Inflammatory macrophage treated with lipopolysaccharide for 4 hours (primary cell): ENCODE data around the gene SIGLEC9.
"Not testable (repeated sequence)": the region's sequence is repeated elsewhere in the genome, so short reads cannot be mapped to it uniquely, and the experiment has no call there.

ENCODE experiments used
- DNase-seq: peaks from one replicate; pipeline ENCODE4 v3.0.0-alpha.2; 2020

SIGLEC9 gene

DNA sequence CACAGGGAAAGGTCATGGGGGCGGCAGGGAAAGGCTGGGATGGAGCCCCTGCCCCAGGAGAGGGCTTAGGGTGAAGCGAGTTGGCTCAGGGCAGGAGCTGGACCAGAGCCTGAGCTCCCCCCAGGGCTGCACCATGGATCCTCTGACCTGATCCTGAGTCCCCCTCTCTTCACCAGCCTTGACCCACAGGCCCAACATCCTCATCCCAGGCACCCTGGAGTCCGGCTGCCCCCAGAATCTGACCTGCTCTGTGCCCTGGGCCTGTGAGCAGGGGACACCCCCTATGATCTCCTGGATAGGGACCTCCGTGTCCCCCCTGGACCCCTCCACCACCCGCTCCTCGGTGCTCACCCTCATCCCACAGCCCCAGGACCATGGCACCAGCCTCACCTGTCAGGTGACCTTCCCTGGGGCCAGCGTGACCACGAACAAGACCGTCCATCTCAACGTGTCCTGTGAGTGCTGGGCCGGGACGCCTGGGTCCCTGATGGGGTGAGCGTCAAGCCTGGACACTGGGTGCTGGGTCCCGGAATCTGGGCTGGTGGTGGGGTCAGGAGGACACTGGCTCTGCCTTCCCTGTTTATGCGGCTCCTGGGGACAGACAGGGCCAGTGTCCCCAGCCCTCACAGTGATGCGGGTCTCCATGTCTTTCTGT is 842 bp downstream of the SIGLEC9 start:
- no peak for DNase-seq

- no peak for DNase-seq
These were observed 2.3 kb downstream of the SIGLEC9 start for GRCh38 chr19:51127032-51127431.

- peak; percentile 91 for DNase-seq
These were observed 3.0 kb downstream of the SIGLEC9 start for GRCh38 chr19:51127755-51128154.

GRCh38 chr19:51128227-51128626 is 3.5 kb downstream of the SIGLEC9 start:
- DNase-seq = no peak

DNA sequence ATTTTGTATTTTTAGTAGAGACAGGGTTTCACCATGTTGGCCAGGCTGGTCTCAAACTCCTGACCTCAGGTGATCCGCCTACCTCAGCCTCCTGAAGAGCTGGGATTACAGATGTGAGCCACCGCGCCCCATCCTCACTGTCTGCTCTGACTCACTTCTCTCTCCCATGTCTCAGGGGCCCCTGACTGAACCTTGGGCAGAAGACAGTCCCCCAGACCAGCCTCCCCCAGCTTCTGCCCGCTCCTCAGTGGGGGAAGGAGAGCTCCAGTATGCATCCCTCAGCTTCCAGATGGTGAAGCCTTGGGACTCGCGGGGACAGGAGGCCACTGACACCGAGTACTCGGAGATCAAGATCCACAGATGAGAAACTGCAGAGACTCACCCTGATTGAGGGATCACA is 5.0 kb downstream of the SIGLEC9 start:
- no peak for DNase-seq

- DNase-seq = peak; percentile 73
These were observed 7.3 kb downstream of the SIGLEC9 start for GRCh38 chr19:51131780-51132680.

DNA sequence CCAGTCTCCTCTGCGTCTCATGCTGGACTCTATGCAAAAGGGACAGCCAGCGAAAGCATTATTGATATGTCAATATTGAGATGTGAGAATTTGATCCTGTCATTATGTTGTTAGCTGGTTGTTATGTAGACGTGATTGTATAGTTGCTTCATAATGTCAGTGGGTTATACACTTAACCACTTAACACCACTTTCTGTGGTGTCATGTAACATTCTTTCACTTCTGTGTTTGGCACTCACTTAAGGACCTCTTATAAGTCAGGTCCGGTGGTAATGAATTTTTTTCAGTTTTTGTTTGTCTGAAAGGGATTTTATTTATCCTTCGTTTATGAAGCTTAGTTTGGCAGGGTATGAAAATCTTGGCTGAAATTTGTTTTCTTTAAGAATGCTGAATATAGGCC is 10.3 kb downstream of the SIGLEC9 start:
- DNase-seq = peak; percentile 86

DNA sequence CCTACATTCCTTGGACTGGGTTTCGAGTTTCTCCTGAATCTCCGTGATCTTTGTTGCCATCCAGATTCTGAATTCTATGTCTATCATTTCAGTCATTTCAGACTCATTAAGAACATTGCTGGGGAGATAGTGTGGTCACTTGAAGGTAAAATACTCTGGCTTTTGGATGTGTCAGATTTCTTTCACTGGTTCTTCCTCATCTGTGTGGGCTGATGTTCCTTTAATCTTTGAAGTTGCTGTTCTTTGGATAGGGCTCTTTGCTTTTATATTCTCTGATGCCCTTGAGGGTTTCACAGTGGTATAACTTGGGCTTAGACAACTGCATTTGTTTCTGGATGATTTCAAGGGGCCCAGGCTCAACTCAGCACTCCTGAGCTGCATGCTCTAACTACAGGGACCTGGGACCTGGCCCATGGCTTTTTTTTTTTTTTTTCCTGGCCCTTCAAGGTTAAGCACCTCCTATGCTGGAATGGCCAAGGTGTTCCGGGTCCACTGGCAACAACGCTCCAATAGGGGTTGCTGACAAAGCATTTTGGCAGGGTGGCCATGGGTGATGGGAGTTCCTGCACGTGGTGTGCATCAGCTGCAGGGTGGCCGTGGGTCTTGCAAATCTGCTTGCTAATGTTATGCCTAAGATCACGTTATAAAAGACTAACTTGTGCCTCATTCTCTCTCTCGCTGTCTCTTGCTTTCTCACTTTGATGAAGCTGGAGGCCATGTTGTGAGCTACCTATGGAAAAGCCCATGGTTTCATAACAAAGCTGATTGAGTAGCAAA is 11.5 kb downstream of the SIGLEC9 start:
- DNase-seq = peak; percentile 58

GRCh38 chr19:51136851-51137551 is 12.3 kb downstream of the SIGLEC9 start:
- peak; percentile 98 for DNase-seq

DNA sequence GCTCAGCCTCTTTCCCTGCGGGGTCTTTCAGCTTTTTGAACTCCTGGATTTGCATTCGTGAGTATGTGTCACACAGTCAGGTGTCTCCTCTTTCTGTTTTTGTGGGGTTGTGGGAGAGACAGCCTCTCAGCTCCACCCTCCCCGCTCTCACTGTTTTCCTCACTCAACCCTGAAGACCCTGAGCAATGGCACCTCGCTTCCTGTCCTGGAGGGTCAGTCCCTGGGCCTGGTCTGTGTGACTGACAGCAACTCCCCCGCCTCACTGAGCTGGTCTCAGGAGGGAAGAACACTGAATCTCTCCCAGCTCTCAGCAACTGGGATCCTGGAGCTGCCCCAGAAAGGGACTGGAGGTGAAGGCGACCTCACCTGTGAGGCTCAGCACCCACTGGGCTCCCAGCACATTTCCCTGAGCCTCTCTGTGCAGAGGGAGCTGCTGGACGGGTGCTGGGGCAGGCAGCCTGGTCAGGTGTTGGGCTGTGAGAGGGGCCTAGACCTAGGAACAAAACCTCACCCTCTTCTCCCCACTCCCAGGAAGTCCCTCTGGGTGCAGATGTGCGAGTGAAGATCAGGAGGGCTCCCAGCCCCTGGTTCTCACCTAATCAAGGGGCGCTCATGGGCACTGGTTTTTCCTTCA is 13.2 kb downstream of the SIGLEC9 start:
- peak; percentile 46 for DNase-seq

- peak; percentile 95 for DNase-seq
These were observed 13.9 kb downstream of the SIGLEC9 start for GRCh38 chr19:51138549-51138979.

DNA sequence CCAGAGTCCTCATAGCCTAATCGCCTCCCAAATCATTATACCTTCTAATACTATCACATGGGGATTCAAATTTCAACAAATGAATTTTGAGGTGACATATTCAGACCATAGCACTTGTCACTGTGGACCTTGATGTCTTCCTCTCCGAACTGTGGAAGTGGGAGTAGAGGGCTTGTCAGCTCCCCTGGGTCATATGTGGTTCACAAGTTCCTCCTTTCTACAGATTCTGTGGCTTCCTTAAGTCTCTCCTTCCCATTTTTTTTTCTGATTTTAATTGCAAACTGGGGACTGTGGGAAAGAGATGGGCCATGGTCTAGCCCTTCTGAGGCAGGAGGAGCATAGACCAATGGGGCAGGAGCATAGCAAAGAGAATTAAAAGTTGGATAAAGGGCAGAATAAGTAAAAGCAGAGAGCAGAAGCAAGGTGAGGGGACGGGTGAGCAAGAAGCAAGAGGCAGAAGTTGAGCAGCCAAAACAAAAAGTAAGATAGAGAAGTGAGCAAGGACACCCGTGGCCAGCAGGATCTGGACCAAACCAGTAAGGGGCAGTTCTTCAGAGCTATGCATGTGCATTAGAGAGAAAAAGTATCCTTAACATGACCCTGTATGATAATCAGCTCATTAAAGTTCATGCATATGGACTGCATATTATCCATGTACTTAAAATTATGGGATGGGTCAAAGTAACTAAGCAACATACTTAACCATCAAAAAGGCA is 14.8 kb downstream of the SIGLEC9 start:
- peak; percentile 90 for DNase-seq

DNA sequence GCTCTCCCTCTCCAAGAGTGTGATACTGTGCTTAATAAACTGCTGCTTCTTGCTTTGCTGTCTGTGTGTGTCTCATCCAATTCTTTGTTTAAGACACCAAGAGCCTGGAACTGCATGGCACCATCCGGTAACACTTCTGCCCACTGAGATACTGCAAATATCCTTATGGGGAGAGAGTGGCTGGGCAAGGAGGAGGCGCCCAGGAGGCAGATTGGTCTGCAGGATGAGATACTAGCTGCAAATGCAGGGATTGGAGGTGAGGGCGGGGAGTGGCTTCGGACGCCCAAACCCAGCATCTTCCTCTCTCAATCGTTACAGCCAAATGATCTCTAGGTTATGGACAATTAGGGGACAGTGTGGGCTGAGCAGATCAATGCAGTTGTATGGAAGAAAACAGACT is 15.7 kb downstream of the SIGLEC9 start:
- no peak for DNase-seq

- DNase-seq = no peak
These were observed 16.5 kb downstream of the SIGLEC9 start for GRCh38 chr19:51141181-51141580.

- peak; percentile 57 for DNase-seq
These were observed 17.4 kb downstream of the SIGLEC9 start, which contains the start of gene SIGLEC7 for GRCh38 chr19:51142119-51142518. TSS of gene SIGLEC7 (plus strand) at chr19:51142301. CDS start at chr19:51142370, 69 bp downstream.

DNA sequence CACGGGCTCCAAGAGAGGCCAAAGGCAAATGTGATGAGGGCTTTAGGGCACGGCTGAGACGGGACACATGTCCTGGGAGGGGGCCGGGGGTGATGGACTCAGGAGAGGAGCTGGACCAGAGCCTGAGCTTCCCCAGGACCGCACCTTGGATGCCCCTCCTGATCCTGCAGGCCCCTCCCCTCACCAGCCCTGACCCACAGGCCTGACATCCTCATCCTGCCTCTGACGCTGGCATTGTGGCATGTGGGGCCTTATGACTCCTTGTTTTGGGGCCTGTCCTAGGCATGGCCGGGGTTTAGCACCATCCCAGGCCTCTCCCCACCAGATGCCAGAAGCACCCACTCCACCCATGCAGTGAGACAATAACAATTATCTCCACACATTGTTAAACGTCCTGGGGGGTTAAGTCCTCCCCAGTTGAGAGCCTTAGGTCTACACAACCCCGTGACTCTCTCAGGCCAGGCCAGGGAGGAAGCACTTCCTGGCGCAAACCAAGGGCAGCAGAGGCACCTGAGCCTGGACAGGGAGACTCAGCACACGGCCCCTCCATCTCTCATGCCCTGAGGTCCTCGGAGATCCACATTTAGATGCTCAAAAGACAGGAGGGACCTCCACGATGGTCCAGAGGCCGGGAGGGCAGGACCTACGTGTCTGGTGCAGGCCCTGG is 18.2 kb downstream of the SIGLEC9 start:
- DNase-seq = not testable (repeated sequence)

DNA sequence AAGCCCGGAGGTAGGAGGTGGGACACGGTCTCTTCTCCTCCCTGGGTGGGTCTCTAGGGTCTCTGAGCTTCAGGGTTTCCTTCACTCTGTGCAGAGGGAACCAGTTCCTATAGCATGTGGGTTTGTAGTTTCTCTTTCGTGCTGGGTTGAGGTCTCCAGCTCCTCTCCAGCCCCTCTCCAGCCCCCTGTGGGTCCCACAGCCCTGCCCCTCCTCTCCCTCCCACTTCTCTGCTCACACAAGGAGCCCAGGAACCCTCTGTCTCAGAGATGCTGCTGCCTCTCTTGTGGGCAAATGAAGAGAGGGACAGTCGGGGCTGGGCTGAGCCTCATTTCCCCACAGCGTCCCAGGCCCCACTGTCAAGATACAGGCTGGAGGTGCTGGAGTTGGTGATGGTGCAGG is 18.8 kb downstream of the SIGLEC9 start:
- DNase-seq = no peak

DNA sequence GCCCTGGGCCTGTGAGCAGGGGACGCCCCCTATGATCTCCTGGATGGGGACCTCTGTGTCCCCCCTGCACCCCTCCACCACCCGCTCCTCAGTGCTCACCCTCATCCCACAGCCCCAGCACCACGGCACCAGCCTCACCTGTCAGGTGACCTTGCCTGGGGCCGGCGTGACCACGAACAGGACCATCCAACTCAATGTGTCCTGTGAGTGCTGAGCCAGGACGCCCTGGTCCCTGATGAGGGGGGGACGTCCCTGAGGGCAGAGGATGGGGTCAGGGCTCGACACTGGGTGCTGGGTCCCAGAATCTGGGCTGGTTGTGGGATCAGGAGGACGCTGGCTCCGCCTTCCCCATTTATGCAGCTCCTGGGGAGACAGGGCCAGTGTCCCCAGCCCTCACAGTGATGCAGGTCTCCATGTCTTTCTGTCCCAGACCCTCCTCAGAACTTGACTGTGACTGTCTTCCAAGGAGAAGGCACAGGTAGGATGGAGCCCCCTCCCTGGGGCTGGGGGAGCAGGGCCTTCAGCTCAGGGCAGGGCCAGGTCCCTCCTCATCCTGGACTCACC is 19.9 kb downstream of the SIGLEC9 start:
- no peak for DNase-seq

DNA sequence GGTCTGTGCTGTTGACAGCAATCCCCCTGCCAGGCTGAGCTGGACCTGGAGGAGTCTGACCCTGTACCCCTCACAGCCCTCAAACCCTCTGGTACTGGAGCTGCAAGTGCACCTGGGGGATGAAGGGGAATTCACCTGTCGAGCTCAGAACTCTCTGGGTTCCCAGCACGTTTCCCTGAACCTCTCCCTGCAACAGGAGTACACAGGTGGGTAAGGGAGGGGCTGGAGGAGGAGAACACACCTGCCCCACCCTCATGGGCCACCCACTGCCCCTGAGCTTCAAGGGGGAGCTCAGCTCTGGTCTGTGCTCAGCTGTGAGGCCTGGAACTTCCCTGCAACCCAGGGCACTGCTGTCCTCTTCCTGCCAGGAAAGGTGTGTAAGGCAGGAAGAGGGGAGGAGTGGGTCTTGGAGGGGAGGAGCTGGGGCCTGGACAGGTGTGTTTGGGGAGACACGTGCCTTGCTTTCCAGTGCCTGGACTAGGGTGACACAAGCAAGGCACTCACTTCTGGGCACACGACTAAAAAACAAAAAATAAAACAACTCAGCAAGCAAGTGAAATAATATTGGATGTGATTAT is 21.3 kb downstream of the SIGLEC9 start:
- no peak for DNase-seq

DNA sequence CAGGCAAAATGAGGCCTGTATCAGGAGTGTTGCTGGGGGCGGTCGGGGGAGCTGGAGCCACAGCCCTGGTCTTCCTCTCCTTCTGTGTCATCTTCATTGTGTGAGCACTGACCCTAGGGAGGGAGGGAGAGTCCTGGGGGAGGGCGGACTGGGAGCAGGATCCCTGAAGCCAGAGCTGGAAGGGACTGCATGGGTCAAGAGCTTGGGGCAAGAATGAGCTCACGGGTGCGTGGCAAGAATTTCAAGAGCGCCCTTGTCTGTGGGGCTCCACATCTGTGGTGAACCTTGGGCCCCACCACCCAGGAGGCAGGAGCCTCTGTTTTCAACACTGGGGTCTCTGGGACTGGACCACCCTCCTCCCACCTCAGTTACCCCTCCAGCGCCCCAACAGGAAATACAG is 22.0 kb downstream of the SIGLEC9 start:
- DNase-seq = no peak
